Testis (tissue), 2 donors: ENCODE results near the gene AP5M1.

ENCODE experiments used
- CTCF ChIP-seq, 3 experiments: fragments of 450-650 bp in 2 of 3; fragments of 200-600 bp in 1 of 3; sonication (generic) in 1 of 3; IDR thresholded peaks; one replicate each; pipeline ENCODE4 v1.5.1; 2016 to 2019; ENCODE audit warnings: antibody characterized with exemption in 3 of 3, mild to moderate bottlenecking in 2 of 3, moderate library complexity in 1 of 3
- POLR2A ChIP-seq: fragments of 450-650 bp; IDR thresholded peaks from one replicate; pipeline ENCODE4 v1.6.1; 2017; ENCODE audit warnings: antibody characterized with exemption, mild to moderate bottlenecking, moderate library complexity

- TF ChIP-seq POLR2A (no peak), CTCF (IDR thresholded peaks at IDR 0.05) (no peak)
Observed at GRCh38 chr14:57221931-57222330, 46.8 kb upstream of the AP5M1 start.
